ENCODE data around the gene DNAH14.

- TF ChIP-seq CTCF (IDR thresholded peaks at IDR 0.05 in 2 of 3, conservative IDR thresholded peaks at IDR 0.05 in 1 of 3; ENCODE audit: borderline replicate concordance in 1 of 3, insufficient read depth in 1 of 3, low read depth in 2 of 3, low read length in 2 of 3) (no peak), POLR2A (IDR thresholded peaks at IDR 0.05; ENCODE audit: borderline replicate concordance, extremely low read depth, insufficient read depth, insufficient read length) (no peak), REST (IDR thresholded peaks at IDR 0.05; ENCODE audit: low read depth) (no peak), POLR2AphosphoS5 (IDR thresholded peaks at IDR 0.05; ENCODE audit: low read depth, low read length) (no peak), ELF1 (IDR thresholded peaks at IDR 0.05; ENCODE audit: borderline replicate concordance, low read depth) (no peak), SP1 (IDR thresholded peaks at IDR 0.05; ENCODE audit: low read depth) (no peak), EZH2phosphoT487 (IDR thresholded peaks at IDR 0.05; ENCODE audit: borderline replicate concordance) (no peak)
These were observed 313.1 kb downstream of the DNAH14 start for GRCh38 chr1:225242611-225243010.
